Activated CD4-positive, alpha-beta T cell treated with anti-CD3 and anti-CD28 coated beads, Interleukin-2, amount 50 U/mL, for 4 hours (primary cell): ENCODE data around the gene GPRC5D.

Source experiments
- DNase-seq, 2 experiments: peaks; one replicate each; pipeline ENCODE4 v3.0.0-alpha.2; 2020

The GPRC5D gene

DNA sequence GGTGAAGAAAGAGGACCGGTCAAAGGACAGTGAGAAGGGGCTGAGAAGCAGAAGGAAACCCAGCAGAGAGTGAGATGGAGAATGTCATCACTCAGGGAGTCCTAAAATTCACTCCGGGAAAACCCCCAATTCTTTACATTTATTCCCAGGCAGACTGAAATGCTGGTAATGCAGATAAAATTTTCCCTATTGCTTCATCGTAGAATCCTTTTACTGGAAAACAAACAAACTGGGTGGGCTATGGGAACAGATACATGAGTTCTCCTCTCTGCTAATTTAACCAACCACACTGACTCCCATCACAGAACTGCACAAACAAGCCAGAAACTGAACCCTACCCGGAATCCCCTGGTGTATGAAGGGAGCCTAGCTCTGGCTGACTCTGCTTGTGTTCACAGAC, 27.2 kb upstream of the GPRC5D start:
- no peak for DNase-seq

DNA sequence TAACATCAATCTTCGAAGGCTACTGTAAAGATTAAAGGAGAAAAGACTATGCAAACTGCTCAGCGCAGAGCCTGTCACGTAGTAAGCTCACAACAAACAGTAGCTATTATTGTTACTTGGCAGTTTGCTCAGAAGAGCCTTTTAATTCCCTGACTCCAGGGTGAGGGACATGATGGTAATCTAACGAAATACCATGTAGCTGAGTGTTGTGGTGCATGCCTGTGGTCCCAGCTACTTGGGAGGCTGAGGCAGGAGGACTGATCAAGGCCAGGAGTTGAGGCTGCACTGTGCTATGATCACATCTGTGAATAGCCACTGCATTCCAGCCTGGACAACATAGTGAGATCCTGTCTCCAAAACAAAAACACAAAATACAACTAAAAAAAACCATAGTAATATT, 25.3 kb upstream of the GPRC5D start:
- DNase-seq, result no peak

DNA sequence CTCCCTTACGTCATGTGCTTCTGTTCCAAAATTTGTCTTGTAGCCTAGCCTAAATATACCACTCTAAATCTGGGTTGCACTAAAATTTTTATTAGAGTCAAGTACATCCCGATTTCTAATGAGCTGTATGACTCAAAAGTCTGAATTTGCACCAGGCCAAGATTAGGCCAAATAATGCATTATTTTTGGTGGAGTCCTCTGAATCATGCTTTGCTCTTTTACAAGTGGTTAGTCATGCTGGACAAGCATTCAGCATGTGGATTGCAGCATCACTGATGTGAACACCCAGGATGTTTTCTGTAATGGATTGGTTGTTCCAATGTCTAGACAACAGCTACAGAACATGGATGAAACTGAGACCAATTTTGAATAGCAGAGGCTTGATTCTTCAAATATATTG, 24.4 kb upstream of the GPRC5D start:
- DNase-seq, result no peak

DNA sequence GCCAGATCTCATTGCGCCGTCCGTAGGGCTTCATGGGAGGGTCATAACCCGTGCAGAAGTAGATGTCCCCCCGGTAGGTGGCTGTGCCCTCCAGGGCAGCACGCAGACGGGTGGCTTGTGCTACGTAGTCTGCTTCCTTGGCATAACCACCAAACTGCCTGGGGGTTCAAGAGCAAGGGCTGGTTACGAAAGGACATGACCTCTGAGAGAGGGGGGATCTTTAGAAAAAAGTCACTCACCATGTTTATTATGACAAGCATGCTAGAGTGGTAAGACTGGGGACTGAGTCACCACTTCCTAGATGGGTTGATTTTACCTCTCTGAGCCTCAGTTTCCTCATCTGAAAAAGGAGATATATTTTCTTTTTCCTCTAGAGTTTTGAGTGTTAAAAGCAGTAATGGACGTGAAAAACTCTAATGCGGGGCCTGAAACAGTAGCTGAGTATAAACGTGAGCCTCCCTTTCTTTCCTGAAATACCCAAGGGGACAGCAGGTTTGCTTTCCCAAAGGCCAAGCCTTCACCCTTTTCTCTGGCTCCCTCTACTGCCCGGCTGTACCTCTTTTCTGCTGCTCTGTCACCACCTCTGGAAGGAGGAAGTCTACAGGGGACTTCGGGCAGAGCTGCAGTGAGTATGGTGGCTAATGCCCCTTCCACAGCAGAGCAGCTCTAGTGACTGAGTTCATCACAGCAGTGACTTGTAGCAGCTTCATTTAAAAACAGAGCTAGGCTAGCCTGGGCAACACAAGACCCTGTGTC, 23.5 kb upstream of the GPRC5D start:
- no peak for DNase-seq

DNA sequence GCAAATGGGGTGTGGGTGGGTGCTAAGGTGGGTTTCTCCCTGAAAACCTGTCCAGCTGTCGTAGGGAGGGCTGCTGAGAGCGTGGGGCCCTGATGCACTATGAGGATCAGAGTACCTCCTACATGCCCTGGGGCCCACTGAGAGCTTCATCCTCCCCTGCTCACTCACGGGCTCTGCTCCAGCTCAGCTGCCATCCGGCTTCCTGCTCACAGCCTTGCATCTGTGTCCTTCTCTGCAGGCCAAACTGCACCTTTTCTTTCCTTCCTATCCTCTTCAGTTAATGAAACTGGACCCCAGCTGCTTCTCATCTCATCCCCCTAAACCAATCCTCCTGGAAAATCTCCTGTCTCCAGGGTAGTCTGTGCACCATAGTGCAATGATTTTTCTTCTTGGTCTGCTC, 22.2 kb upstream of the GPRC5D start:
- DNase-seq, result no peak

DNA sequence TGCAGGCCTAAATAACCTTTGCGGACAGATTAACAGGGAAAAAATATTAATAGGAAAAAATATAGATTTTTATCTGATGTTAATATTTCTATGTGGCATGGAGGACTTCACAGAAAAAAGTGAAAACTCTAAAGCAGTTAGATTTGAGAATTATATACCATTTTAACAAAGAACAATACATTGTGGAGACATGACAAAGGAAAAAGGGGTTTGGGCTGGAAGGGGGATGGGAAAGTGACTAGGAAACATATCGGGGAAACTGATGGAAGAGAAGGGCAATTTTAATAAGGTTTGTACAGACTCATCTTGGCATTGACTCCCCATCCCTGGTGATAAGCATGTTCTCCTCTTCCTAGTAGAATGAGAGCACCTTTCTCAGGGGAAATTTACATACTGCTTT, 21.0 kb upstream of the GPRC5D start:
- DNase-seq, result no peak

DNA sequence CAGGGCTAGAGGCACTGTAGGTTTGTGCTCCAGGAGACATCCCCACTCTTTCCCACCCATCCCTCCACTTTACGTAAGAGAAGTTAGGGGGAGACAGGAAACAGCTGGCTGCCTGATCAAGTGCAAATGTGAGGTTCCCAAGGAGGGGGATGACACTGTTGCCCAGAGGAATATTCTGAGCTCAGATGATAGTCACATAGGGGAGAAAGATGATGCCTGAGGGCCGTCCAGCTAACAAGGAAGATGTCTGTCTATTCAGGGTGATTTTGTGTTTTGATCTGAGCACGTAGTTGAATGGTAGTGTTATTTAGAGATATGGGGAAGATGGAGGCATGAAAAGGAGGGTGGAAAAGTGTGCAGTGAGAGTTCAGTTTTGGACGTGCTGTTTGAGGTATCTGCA, 13.9 kb upstream of the GPRC5D start:
- DNase-seq, result no peak

DNA sequence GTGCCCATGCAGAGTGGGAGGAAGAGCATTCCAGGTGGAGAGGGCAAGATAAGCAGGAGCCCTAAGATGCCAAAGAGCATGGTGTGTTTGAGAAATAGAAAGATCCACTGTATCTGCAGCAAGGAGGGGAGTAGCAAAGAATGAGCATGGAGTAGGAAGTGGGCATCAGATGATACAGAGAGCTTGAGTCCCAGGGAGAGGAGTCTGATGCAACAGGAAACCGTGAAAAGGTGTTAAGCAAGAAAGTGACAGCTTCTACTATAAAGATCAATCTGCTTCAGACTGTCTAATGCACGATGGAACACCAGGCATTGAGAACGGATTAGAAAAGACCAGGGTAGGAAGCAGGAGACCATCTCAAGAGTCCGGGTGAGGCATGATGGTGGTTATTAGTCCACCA, 12.3 kb upstream of the GPRC5D start:
- no peak for DNase-seq

DNA sequence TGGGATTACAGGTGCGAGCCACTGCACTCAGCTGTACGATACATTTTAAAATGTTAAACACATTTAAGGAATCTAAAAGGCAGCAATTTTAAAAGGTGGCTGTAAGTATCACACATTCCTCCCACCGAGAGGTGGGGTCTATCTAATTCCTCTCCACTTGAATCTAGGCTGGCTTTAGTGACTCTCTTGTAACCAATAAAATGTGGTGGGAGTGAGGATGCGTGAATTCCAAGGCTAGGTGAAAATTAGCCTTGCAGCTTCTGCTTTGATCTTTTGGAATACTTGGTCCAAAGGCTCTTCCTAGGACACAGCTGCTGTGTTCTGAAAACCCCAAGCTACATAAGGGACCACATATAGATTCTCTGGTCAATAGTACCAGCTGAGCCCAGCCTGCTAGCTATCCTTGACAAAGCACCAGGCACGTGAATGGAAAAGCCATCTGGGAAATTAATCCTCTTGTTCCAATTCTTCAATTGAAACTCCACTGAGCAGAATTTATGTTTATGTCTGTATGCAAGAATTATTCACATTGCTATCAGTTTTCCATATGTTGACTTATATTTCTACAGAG, 8.8 kb upstream of the GPRC5D start:
- DNase-seq, result no peak

DNA sequence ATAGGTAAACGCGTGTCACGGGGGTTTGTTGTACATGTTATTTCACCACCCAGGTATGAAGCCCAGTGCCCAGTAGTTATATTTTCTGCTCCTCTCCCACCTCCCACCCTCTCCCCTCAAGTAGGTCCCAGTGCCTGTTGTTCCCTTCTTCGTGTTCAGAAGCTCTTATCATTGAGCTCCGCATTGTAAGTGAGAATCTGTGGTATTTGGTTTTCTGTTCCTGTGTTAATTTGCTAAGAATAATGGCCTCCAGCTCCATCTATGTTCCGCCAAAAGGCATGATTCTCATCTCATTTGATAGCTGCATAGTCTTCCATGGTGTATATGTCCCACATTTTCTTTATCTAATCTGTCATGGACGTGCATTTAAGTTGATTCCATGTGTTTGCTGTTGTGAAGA, 6.9 kb upstream of the GPRC5D start:
- DNase-seq, result no peak

DNA sequence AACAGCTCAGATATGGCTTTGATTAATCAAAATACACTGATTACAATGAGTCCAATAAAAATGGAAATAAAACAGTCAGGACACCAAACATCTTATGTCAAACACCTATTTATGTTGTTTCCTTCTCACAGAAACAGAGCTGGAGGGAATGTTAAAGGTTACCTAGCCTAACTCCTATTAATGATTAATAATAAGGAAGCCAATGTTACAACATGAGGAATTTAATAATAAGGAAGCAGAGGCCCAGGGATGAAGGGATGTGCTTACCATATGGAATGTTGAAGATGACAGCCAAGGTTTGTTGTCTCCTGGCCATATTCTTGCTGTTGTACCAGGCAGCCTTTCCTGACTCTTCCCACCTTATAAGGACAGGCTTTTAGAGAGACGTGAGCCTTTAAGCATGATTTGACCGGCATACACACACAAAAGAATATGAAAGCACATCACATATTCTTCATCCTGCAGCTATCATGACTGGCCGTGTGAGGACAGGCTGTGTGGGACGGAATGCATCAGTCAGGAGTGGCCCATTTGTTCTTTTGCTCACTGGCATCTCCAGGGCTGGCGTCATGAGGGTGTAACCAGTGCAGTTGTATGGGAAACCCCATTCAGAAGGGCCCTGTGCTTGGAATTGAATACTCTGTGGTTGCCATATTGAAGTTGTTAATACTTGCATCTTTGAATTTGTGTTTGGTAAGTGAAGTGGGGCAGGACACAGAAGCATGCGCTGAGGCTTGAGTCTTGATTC, 3.1 kb upstream of the GPRC5D start:
- no peak for DNase-seq

DNA sequence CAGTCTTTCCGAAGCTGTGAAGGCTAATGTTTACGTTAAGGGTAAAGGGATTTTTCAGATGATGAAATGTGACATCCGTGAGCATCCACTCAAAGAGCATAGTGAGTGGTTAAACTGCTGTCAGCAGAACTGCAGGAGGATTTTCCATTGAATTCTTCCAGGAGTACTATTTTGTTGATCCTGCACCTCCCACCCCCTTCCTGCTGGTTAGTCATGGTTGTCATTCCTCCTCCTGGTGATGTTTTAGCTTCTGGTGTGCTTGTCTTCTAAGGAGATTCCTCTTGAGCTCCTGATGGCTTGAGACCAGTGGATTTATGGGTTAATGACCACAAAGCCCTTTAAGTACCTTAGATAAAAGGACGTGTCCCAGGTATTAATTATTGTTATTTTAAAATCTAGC, 2.4 kb upstream of the GPRC5D start:
- no peak for DNase-seq

DNA sequence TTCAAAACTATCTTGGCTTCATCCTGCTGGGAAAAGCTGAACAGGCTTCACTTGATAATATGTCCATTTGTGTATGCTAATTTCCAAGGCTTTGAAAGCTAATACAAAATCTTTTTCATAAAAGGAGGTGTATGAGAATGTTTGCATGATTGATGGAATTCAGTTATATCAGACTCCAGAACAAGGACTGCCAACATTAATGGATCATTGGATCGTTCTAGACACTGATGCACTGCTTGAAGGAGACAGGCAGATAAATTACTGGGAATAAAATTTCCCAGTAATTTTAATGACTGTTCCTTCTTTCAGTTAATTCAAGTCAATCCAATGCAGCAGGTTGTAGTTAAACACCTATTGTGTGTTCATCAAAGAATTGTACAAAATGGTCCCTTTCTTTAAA, 466 bp downstream of the GPRC5D start:
- DNase-seq, result no peak

DNA sequence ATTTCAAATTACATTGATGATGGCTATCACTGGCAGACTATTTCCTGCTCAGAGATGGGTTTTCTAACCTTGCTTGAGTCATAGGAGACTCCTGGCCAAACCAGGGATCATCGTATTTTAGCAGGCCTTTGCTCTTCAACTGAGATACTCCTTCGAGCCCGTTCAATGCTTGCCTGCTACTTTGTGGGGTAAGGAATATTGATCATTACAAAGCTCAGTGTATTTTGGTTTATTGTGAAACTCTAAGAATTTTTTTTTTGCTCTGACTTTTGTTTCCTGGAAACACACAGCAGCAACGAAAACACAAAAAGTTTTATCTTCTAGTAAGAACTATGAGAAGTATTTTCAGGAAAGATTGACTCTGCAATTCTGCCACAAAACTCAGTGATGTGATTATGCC, 4.1 kb downstream of the GPRC5D start:
- DNase-seq, result no peak

DNA sequence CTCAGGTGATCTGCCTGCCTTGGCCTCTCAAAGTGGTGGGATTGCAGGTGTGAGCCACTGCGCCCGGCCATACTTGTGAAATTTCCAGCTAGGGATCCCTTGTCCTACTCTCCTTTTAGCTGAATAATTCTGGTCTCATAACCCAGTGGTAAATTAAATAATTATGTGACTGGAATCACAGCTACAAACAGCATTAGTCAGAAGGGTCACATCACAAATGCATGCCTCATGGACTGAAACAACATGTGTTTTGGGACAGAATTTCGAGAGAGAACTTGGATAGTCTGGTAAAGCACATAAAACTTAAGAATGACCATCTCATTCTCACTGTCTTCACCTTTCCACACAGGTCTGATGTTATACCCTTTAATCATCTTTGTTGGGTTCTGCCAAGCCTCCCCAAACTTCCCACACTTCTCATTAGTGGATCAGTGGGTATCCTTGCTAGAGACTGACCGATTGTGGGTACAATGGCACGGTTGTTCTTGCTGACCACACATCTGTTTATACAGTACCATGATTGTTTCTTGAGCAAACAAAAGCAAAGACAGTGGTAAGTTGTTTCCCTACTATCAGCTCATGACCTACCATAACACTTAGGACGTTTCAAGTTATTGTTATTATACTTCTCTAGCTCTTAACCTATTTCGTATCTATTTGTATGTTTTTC, 5.1 kb downstream of the GPRC5D start:
- no peak for DNase-seq

DNA sequence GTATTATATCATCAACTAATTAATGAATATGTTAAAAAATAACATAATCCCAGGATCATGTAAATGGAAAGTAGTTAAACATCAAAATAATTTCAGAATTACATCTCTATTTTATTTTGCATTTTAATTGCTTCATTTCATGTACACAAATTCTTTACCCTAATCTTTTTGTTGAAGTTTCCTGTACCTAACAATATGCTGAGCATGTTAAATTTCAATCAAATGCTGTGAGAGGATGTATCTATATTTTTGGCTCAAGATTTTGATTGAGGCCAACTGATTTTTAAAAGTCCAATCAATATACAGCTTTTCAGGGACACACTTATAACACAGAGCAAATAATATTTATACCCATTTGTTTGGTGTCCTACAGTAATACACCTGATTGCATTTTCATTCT, 6.4 kb downstream of the GPRC5D start:
- no peak for DNase-seq

DNA sequence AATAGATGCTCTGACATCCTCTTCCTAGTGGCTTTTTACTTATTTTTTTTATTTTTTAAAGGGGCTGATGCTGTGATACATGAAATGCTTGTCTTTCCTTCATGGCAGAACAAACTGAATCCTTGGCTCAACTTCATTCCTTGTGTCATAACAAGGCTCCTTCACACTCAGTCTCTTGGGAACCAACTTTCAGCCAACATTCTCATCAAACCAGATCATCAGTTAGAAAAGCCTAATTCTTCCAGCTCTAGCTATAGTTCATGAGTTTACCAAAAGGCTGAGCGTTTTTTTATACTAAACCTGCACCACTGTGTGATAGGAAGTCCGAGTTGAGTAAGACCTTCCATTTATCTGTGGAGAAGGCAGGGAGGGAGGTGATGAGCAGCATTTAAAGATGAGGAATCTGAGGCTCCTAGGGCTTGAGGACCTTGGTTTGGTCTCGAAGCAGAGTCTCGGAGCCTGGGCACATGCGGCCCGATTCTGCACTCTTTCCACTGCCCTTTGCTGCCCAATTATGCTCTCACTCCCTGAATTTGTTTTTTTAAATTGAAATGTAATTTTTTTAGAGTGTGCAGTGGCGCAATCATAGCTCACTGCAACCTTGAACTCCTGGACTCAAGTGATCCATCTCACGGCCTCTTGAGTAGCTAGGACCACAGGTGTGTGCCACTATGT, 8.2 kb downstream of the GPRC5D start:
- no peak for DNase-seq

DNA sequence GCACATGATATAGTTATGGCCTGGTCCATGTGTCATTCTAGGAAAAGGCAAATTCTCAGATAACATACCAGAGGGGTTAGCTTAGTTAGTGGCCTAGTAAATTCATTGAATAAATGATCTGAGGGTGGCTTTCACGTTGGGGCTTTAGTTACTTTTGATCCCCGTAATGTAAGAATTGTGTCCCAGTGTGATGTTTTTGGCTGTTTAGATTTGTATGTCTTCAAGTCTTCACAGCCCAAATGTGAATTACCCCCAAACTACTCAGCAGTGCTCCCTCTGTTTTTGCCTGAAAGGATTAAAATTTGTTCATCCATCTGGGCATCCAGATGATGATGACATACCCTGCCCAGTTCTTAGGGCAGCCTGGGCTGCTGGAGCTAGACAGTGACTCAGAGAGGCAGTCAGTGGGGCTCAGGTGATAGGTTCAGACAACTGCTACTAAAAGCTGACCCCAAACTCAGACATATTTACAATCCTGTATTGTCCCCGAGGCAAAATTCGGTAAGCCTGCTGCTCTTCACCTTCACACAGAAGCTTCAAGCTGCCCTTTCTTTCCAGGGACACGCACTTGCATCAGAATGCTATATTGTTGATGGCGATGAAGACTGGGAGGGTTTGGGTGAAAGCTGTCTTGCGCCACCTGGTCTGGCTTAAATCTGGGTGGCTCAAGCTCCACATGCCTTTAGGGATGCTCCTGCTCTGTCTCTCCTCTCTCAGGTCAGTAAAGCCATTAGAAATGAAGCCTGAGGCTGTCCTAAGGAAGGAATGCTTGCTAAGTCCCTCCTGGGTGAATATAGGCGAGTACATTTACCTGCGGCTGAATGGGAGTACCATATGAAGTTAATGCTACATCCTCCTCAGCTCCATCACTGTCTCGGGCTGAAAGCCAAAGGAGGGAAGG, 10.3 kb downstream of the GPRC5D start:
- no peak for DNase-seq

DNA sequence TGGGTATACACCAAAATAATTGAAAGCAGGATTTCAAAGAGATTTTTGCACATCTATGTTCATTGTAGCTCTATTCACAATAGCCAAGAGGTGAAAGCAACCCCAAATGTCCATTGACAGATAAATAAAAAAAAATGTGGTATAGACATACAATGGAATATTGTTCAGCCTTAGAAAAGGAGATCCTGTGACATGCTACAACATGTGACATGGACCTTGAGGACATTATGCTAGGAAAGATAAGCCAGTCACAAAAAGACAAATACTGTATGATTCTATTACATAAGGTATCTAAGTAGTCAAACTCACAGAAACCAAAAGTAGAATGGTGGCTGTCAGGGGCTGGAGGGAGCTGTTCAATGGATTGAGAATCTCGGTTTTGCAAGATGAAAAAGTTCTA, 12.1 kb downstream of the GPRC5D start:
- DNase-seq, result no peak

DNA sequence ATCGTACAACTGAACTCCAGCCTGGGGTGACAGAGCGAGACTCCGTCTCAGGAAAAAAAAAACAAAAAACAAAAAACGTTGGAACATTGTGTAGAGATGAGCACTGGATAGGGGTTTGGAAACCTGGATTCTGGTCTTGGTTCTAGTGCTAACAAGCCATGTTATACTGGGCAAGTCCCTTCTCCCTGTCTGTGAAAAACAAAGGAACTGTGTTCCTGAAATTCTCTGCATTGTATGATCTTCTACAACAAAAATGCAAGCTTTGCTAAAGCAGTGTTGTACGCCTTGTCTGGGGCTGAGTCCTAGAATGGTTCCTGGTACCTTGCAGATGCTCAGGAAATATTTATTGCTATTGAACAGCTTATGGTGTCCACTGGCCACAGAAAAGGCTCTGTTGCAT, 13.4 kb downstream of the GPRC5D start:
- no peak for DNase-seq

DNA sequence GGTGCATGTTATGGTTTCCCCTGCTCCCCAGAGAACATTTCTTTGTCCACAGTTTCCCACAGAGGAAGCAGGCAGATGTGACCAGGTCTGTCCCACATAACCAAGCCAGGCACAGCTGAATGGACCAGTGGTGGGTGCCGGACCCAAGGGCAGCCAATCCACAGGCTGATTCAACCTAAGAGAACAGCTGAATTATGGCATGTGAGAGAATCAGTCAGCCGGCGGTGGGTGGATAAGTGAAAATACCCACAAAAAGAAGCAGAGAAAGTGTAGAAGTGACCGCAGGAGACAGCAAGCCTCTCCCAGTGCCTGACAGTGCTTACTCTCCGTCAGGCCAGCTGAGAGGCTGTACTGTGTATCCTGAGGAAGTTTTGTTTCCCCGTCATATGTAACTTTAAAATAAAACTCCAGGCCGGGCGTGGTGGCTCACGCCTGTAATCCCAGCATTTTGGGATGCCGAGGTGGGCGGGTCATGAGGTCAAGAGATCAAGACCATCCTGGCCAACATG, 14.9 kb downstream of the GPRC5D start:
- no peak for DNase-seq

DNA sequence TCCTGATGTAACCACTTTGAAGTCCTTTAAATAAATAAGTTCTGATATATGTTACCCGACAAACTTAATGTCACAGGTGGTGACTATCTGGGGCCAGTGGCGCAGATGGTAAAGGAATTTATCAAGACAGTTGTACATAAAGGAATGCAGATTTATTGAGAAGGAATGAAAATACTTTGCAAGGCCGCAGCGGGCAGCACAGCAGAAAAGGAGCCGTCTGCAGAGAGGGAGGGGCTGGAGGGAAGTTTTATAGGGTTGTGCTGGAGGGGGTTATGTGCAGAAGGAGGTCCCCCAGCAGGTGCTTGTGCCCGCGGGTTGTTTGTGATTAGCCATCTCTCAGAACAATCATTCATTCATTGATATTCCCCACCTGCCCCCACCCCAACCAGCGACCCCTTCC, 17.4 kb downstream of the GPRC5D start:
- DNase-seq, result no peak
